ENCODE results near the gene SLC17A9.

- TF ChIP-seq CTCF (IDR thresholded peaks at IDR 0.05): no peak
- no peak for TF ChIP-seq POLR2AphosphoS5 (IDR thresholded peaks at IDR 0.05)
- TF ChIP-seq EP300 (IDR thresholded peaks at IDR 0.05): no peak
- no peak for TF ChIP-seq POLR2A (IDR thresholded peaks at IDR 0.05)
Observed at GRCh38 chr20:62925420-62926228, 26.9 kb upstream of the SLC17A9 start.
